Measurements from ENCODE around the gene NDST4.

DNA sequence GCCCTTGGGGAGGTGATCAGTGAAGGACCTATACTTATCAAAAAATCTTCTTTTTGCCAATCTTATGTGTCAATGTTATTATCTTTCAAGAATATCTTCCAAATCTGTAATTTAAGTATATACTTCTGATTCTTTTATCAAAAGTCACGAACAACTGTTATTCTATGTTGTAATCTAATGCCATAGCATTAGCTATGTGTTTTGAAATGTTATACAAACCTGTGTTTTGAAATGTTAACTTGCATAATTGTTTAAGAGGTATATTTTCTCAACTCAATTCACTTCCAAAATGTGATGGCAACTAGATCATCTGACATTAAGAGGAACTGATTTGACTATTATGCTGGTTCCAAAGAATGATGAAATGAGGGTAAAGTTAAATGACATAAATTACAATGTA lies 113.5 kb downstream of the NDST4 start:
- no peak for TF ChIP-seq ZFP30 (CRISPR knock-in tag; IDR thresholded peaks at IDR 0.05)
- TF ChIP-seq, protein P1, sequence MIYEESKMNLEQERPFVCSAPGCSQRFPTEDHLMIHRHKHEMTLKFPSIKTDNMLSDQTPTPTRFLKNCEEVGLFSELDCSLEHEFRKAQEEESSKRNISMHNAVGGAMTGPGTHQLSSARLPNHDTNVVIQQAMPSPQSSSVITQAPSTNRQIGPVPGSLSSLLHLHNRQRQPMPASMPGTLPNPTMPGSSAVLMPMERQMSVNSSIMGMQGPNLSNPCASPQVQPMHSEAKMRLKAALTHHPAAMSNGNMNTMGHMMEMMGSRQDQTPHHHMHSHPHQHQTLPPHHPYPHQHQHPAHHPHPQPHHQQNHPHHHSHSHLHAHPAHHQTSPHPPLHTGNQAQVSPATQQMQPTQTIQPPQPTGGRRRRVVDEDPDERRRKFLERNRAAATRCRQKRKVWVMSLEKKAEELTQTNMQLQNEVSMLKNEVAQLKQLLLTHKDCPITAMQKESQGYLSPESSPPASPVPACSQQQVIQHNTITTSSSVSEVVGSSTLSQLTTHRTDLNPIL (CRISPR knock-in tag; IDR thresholded peaks at IDR 0.05; ENCODE audit: low read depth): no peak
- TF ChIP-seq, protein P2, sequence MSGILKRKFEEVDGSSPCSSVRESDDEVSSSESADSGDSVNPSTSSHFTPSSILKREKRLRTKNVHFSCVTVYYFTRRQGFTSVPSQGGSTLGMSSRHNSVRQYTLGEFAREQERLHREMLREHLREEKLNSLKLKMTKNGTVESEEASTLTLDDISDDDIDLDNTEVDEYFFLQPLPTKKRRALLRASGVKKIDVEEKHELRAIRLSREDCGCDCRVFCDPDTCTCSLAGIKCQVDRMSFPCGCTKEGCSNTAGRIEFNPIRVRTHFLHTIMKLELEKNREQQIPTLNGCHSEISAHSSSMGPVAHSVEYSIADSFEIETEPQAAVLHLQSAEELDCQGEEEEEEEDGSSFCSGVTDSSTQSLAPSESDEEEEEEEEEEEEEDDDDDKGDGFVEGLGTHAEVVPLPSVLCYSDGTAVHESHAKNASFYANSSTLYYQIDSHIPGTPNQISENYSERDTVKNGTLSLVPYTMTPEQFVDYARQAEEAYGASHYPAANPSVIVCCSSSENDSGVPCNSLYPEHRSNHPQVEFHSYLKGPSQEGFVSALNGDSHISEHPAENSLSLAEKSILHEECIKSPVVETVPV (CRISPR knock-in tag; IDR thresholded peaks at IDR 0.05): no peak
- TF ChIP-seq, protein P3, sequence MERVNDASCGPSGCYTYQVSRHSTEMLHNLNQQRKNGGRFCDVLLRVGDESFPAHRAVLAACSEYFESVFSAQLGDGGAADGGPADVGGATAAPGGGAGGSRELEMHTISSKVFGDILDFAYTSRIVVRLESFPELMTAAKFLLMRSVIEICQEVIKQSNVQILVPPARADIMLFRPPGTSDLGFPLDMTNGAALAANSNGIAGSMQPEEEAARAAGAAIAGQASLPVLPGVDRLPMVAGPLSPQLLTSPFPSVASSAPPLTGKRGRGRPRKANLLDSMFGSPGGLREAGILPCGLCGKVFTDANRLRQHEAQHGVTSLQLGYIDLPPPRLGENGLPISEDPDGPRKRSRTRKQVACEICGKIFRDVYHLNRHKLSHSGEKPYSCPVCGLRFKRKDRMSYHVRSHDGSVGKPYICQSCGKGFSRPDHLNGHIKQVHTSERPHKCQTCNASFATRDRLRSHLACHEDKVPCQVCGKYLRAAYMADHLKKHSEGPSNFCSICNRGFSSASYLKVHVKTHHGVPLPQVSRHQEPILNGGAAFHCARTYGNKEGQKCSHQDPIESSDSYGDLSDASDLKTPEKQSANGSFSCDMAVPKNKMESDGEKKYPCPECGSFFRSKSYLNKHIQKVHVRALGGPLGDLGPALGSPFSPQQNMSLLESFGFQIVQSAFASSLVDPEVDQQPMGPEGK (CRISPR knock-in tag; IDR thresholded peaks at IDR 0.05; ENCODE audit: borderline replicate concordance): no peak
- TF ChIP-seq BACH2 (CRISPR knock-in tag; IDR thresholded peaks at IDR 0.05; ENCODE audit: borderline replicate concordance): no peak
- TF ChIP-seq ARNTL (CRISPR knock-in tag; IDR thresholded peaks at IDR 0.05; ENCODE audit: borderline replicate concordance, low read depth): no peak
- TF ChIP-seq OSR1 (CRISPR knock-in tag; IDR thresholded peaks at IDR 0.05): no peak
- TF ChIP-seq ZFP3 (CRISPR knock-in tag; IDR thresholded peaks at IDR 0.05): no peak
- no peak for TF ChIP-seq RARB (CRISPR knock-in tag; IDR thresholded peaks at IDR 0.05)
- TF ChIP-seq CSDC2 (CRISPR knock-in tag; IDR thresholded peaks at IDR 0.05): no peak
- TF ChIP-seq, protein P4, sequence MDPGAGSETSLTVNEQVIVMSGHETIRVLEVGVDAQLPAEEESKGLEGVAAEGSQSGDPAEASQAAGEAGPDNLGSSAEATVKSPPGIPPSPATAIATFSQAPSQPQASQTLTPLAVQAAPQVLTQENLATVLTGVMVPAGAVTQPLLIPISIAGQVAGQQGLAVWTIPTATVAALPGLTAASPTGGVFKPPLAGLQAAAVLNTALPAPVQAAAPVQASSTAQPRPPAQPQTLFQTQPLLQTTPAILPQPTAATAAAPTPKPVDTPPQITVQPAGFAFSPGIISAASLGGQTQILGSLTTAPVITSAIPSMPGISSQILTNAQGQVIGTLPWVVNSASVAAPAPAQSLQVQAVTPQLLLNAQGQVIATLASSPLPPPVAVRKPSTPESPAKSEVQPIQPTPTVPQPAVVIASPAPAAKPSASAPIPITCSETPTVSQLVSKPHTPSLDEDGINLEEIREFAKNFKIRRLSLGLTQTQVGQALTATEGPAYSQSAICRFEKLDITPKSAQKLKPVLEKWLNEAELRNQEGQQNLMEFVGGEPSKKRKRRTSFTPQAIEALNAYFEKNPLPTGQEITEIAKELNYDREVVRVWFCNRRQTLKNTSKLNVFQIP (CRISPR knock-in tag; IDR thresholded peaks at IDR 0.05; ENCODE audit: borderline replicate concordance, low read depth): no peak
- TF ChIP-seq ZNF565 (CRISPR knock-in tag; conservative IDR thresholded peaks at IDR 0.05; ENCODE audit: low read depth): no peak
- TF ChIP-seq SNAI2 (CRISPR knock-in tag; IDR thresholded peaks at IDR 0.05): no peak
- TF ChIP-seq ISL1 (CRISPR knock-in tag; IDR thresholded peaks at IDR 0.05): no peak

Measured in SK-N-SH treated with all-trans-retinoic acid at 6 μM for 48 hours (cell line).